Measurements from ENCODE around the gene PLAAT5.

PLAAT5 gene

GRCh38 chr11:63508009-63508408 lies 17.0 kb upstream of the PLAAT5 start:
- no peak overlapping the region for H3K27ac Mint-ChIP-seq (ENCODE audit: low read depth)
- H3K36me3 Mint-ChIP-seq (ENCODE audit: insufficient read depth) = peaks cover under 1% of the 10 kb centered on the region
- ATAC-seq (replicated peaks; ENCODE audit: extremely low read depth, poor library complexity, severe bottlenecking) (no peak), DNase-seq (ENCODE audit: low spot score in 2 of 2) (no peak)
- H3K4me3 Mint-ChIP-seq = no peak overlapping the region
- no peaks in the 10 kb centered on the region for H3K9me3 Mint-ChIP-seq
- H3K4me1 Mint-ChIP-seq = peaks cover 5% of the 10 kb centered on the region
- no peaks in the 10 kb centered on the region for H3K27me3 Mint-ChIP-seq

DNA sequence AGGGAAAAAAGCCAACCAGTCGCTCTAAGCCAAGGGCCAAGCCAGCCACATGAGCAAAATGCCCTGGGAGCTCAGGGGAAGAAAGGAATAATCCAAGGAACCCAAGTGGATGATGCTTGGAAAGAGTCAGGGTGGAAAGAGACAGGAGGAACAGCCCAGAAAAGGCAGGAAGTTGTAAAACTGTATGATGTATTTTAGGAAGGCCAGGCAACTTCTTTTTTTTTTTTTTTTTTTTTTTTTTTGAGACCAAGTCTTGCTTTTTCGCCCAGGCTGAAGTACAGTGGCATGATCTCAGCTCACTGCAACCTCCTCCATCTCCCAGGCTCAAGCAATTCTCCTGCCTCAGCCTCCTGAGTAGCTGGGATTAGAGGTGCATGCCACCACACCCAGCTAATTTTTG lies 16.5 kb upstream of the PLAAT5 start:
- H3K27ac Mint-ChIP-seq (ENCODE audit: low read depth) = no peak overlapping the region
- ATAC-seq (replicated peaks; ENCODE audit: extremely low read depth, poor library complexity, severe bottlenecking) = no peak
- no peaks in the 10 kb centered on the region for H3K9me3 Mint-ChIP-seq

GRCh38 chr11:63506876-63507275 lies 15.9 kb upstream of the PLAAT5 start:
- H3K4me1 Mint-ChIP-seq = peaks cover 5% of the 10 kb centered on the region
- no peak for ATAC-seq (replicated peaks; ENCODE audit: extremely low read depth, poor library complexity, severe bottlenecking)
- H3K4me3 Mint-ChIP-seq = no peak overlapping the region
- H3K36me3 Mint-ChIP-seq (ENCODE audit: insufficient read depth) = peaks cover 2% of the 10 kb centered on the region
- peak overlapping the region; percentile 14 for H3K27ac Mint-ChIP-seq (ENCODE audit: low read depth)
- DNase-seq (ENCODE audit: low spot score in 2 of 2) = no peak
- H3K9me3 Mint-ChIP-seq = no peaks in the 10 kb centered on the region
- no peaks in the 10 kb centered on the region for H3K27me3 Mint-ChIP-seq

More for the DNA sequence above, 16.5 kb upstream of the PLAAT5 start:
- peaks cover 5% of the 10 kb centered on the region for H3K4me1 Mint-ChIP-seq
- no peak overlapping the region for H3K4me3 Mint-ChIP-seq
- H3K27me3 Mint-ChIP-seq = no peaks in the 10 kb centered on the region
- no peak for DNase-seq (ENCODE audit: low spot score in 2 of 2)
- H3K36me3 Mint-ChIP-seq (ENCODE audit: insufficient read depth) = peaks cover 2% of the 10 kb centered on the region

- H3K4me1 Mint-ChIP-seq = peaks cover 1% of the 10 kb centered on the region
- DNase-seq (ENCODE audit: low spot score in 2 of 2) (no peak), ATAC-seq (replicated peaks; ENCODE audit: extremely low read depth, poor library complexity, severe bottlenecking) (no peak)
- no peaks in the 10 kb centered on the region for H3K9me3 Mint-ChIP-seq
- no peak within 1 kb of the TSS for H3K4me3 Mint-ChIP-seq
- peak within 1 kb of the TSS; percentile 14 for H3K27ac Mint-ChIP-seq (ENCODE audit: low read depth)
- H3K36me3 Mint-ChIP-seq (ENCODE audit: insufficient read depth) = peaks cover 3% of the 10 kb centered on the region
- no peaks in the 10 kb centered on the region for H3K27me3 Mint-ChIP-seq
Measured at GRCh38 chr11:63505857-63506528, 15.0 kb upstream of the PLAAT5 start, which contains the start of gene LGALS12. Gene LGALS12, plus strand, starts transcription at chr11:63506084. Its CDS starts 375 bp downstream, at chr11:63506459.

DNA sequence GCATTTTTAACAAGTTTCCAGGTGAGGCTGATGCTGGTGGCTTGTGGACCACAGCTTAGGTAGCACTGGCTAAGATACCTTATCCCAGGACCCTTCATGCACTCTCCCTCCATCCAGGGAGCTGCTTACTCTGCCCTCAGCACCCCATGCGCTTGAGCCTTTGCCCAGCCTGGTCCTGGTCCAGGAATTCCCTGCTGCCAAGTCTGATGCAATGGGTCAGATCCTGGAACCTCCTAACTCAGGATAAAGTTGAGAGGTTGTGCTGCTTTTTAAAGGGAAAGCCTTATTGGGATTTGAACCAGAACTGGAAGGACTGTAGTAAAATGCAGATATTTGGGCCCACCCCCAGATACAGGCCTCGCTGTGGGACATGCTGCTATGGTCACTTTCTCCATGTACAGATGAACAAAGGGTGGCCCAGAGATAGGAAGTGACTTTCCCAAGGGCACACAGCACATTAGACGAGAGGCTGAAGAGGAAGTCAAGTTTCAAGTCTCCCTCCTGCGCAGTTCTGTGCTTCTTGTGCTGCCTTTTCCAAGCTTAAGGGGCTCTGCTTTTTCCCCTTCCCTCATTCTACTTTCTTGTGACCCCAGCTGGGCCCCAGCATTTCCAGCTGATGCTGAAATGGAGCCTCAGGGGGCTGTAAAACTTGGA lies 14.1 kb upstream of the PLAAT5 start:
- Mint-ChIP-seq H3K27me3 (no peaks in the 10 kb centered on the region), H3K4me1 (no peaks in the 10 kb centered on the region), H3K9me3 (peaks cover 5% of the 10 kb centered on the region), H3K4me3 (no peak overlapping the region), H3K36me3 (ENCODE audit: insufficient read depth) (peaks cover 3% of the 10 kb centered on the region), H3K27ac (ENCODE audit: low read depth) (no peak overlapping the region)
- DNase-seq (ENCODE audit: low spot score in 2 of 2) (no peak), ATAC-seq (replicated peaks; ENCODE audit: extremely low read depth, poor library complexity, severe bottlenecking) (no peak)

GRCh38 chr11:63504054-63504453 lies 13.1 kb upstream of the PLAAT5 start:
- Mint-ChIP-seq H3K27ac (ENCODE audit: low read depth) (no peak overlapping the region), H3K4me3 (no peak overlapping the region)

GRCh38 chr11:63503492-63503891 lies 12.5 kb upstream of the PLAAT5 start:
- no peaks in the 10 kb centered on the region for H3K4me1 Mint-ChIP-seq
- DNase-seq (ENCODE audit: low spot score in 2 of 2) (no peak), ATAC-seq (replicated peaks; ENCODE audit: extremely low read depth, poor library complexity, severe bottlenecking) (no peak)
- peaks cover 5% of the 10 kb centered on the region for H3K9me3 Mint-ChIP-seq
- no peak overlapping the region for H3K4me3 Mint-ChIP-seq
- H3K27ac Mint-ChIP-seq (ENCODE audit: low read depth) = no peak overlapping the region
- H3K36me3 Mint-ChIP-seq (ENCODE audit: insufficient read depth) = peaks cover 3% of the 10 kb centered on the region
- H3K27me3 Mint-ChIP-seq = no peaks in the 10 kb centered on the region

More at GRCh38 chr11:63504054-63504453, 13.1 kb upstream of the PLAAT5 start:
- Mint-ChIP-seq H3K9me3 (peaks cover 5% of the 10 kb centered on the region), H3K36me3 (ENCODE audit: insufficient read depth) (peaks cover 3% of the 10 kb centered on the region), H3K4me1 (no peaks in the 10 kb centered on the region), H3K27me3 (no peaks in the 10 kb centered on the region)
- DNase-seq (ENCODE audit: low spot score in 2 of 2) (no peak), ATAC-seq (replicated peaks; ENCODE audit: extremely low read depth, poor library complexity, severe bottlenecking) (no peak)

DNA sequence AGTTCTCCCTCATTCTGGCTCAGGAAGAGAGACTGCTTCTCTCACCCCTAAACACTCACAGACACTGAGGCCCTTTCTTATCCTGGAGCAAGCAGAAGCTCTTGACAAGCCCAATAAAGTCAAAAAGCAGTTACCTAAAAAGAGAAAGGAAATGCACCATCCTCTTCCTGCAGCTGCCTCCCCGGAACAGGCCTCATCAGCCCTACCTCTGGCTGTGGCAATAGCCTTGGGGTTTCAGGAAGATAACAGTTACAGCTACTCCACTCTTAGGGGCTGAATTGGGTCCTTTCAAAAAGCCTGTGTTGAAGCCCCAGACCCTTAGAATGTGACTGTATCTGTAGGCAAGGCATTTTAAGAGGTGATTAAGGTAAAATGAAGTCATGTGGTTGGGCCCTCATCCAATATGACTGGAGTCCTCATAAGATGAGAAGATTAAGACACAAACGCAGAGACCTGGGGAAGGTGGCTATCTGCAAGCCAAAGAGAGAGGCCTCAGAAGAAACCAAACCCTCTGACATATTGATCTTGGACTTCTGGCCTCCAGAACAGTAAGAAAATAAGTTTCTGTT lies 11.4 kb upstream of the PLAAT5 start:
- Mint-ChIP-seq H3K36me3 (ENCODE audit: insufficient read depth) (peaks cover 3% of the 10 kb centered on the region), H3K27me3 (no peaks in the 10 kb centered on the region), H3K4me3 (no peak overlapping the region), H3K9me3 (peaks cover 5% of the 10 kb centered on the region), H3K27ac (ENCODE audit: low read depth) (no peak overlapping the region), H3K4me1 (no peaks in the 10 kb centered on the region)
- no peak for DNase-seq (ENCODE audit: low spot score in 2 of 2)
- ATAC-seq (replicated peaks; ENCODE audit: extremely low read depth, poor library complexity, severe bottlenecking) = no peak

GRCh38 chr11:63501236-63501635 lies 10.3 kb upstream of the PLAAT5 start:
- H3K4me1 Mint-ChIP-seq = no peaks in the 10 kb centered on the region
- H3K4me3 Mint-ChIP-seq = no peak overlapping the region
- no peak overlapping the region for H3K27ac Mint-ChIP-seq (ENCODE audit: low read depth)
- peaks cover 3% of the 10 kb centered on the region for H3K36me3 Mint-ChIP-seq (ENCODE audit: insufficient read depth)
- ATAC-seq (replicated peaks; ENCODE audit: extremely low read depth, poor library complexity, severe bottlenecking) (no peak), DNase-seq (ENCODE audit: low spot score in 2 of 2) (no peak)
- H3K9me3 Mint-ChIP-seq = peaks cover 5% of the 10 kb centered on the region
- H3K27me3 Mint-ChIP-seq = no peaks in the 10 kb centered on the region

GRCh38 chr11:63499874-63500273 lies 8.9 kb upstream of the PLAAT5 start:
- no peak for ATAC-seq (replicated peaks; ENCODE audit: extremely low read depth, poor library complexity, severe bottlenecking)
- H3K27me3 Mint-ChIP-seq = no peaks in the 10 kb centered on the region
- no peak for DNase-seq (ENCODE audit: low spot score in 2 of 2)
- H3K4me3 Mint-ChIP-seq = no peak overlapping the region
- H3K36me3 Mint-ChIP-seq (ENCODE audit: insufficient read depth) = peaks cover 3% of the 10 kb centered on the region
- H3K4me1 Mint-ChIP-seq = no peaks in the 10 kb centered on the region
- H3K27ac Mint-ChIP-seq (ENCODE audit: low read depth) = no peak overlapping the region
- H3K9me3 Mint-ChIP-seq = peaks cover 5% of the 10 kb centered on the region

- Mint-ChIP-seq H3K36me3 (ENCODE audit: insufficient read depth) (no peaks in the 10 kb centered on the region), H3K9me3 (no peaks in the 10 kb centered on the region), H3K4me3 (no peak overlapping the region), H3K4me1 (peaks cover 14% of the 10 kb centered on the region), H3K27me3 (no peaks in the 10 kb centered on the region), H3K27ac (ENCODE audit: low read depth) (no peak overlapping the region)
- ATAC-seq (replicated peaks; ENCODE audit: extremely low read depth, poor library complexity, severe bottlenecking) (no peak), DNase-seq (ENCODE audit: low spot score in 2 of 2) (no peak)
Measured at GRCh38 chr11:63494975-63495374, 4.0 kb upstream of the PLAAT5 start.

GRCh38 chr11:63493127-63493526 lies 2.2 kb upstream of the PLAAT5 start:
- peaks cover 14% of the 10 kb centered on the region for H3K4me1 Mint-ChIP-seq
- H3K4me3 Mint-ChIP-seq = no peak overlapping the region
- no peaks in the 10 kb centered on the region for H3K9me3 Mint-ChIP-seq
- H3K27ac Mint-ChIP-seq (ENCODE audit: low read depth) = no peak overlapping the region
- H3K36me3 Mint-ChIP-seq (ENCODE audit: insufficient read depth) = no peaks in the 10 kb centered on the region
- H3K27me3 Mint-ChIP-seq = no peaks in the 10 kb centered on the region
- no peak for DNase-seq (ENCODE audit: low spot score in 2 of 2)
- ATAC-seq (replicated peaks; ENCODE audit: extremely low read depth, poor library complexity, severe bottlenecking) = no peak

GRCh38 chr11:63492441-63492840 lies 1.5 kb upstream of the PLAAT5 start:
- Mint-ChIP-seq H3K9me3 (no peaks in the 10 kb centered on the region), H3K27ac (ENCODE audit: low read depth) (no peak overlapping the region), H3K27me3 (no peaks in the 10 kb centered on the region), H3K4me1 (peaks cover 14% of the 10 kb centered on the region), H3K36me3 (ENCODE audit: insufficient read depth) (no peaks in the 10 kb centered on the region), H3K4me3 (peak overlapping the region; percentile 18)
- ATAC-seq (replicated peaks; ENCODE audit: extremely low read depth, poor library complexity, severe bottlenecking) (no peak), DNase-seq (ENCODE audit: low spot score in 2 of 2) (no peak)

All from central memory CD8-positive, alpha-beta T cell (primary cell).